ENCODE results near the gene SKIDA1. TPM values are rescaled to one million over a fixed set of nuclear protein-coding genes. Genes with fewer than 3 reads are reported as not detected.

Gene SKIDA1
- total and polyA plus RNA-seq, 7 donors: 0.10 to 4.2 (median 2.9) TPM; not detected in 2

DNA sequence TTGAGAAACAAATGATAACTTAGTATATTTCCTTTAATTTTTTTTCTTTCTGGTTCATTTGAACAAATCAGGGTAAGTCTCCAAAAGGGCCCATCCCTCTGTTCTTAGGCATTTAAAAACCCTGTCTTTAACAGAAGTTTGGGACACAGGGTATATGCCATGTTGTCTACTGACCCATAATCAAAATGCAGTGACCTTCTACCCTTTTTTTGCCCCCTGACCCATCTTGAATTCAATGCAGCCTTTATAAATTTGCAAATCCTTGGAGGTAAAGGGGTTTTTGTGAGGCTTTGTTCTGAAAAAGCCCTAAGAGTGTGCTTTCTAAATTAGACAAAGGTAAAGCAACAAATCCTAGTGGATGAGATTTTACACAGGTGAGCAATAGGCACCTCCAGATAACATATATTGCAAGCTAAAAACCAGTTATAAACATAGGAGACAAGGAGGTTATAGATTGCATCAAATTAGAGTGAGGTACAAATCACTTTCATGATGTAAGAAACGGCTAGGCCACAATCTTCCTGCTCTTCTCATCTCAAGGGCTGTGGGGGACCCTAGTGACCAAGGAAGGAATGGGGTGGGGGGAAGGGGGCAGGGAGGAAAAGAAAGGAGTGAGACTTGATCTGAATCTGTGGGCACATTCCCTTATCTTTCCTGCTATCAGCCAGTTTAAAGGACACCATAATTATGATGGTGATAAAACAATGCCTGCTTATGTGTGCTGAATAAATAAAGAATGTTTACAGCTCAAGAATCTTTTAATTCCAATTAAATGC, 2.7 kb downstream of the SKIDA1 start:
- Histone ChIP-seq H3K4me3 (no peak overlapping the region), H3K36me3 (no peaks in the 10 kb centered on the region), H3K27ac (peak overlapping the region in 3 of 4 donors; percentile 97 to 99 (median 97)), H3K9me3 (no peaks in the 10 kb centered on the region), H3K27me3 (peaks cover 0 to 6% (median 0%) of the 10 kb centered on the region in 3 donors), H3K4me1 (peaks cover 0 to 62% (median 37%) of the 10 kb centered on the region in 4 donors)
- TF ChIP-seq EP300 (IDR thresholded peaks at IDR 0.05) (no peak), POLR2AphosphoS5 (IDR thresholded peaks at IDR 0.05) (no peak), CTCF (IDR thresholded peaks at IDR 0.05) (no peak)
- no peak for DNase-seq
- intact Hi-C loops (cut with DNase I): loop anchor here (10.0 kb wide), 1 partner anchor 912 kb away; no protein-coding TSS in a partner anchor
- WGBS, 2 donors: 60 to 71% methylated on average over 1 of the region's 1 CpG

- H3K27ac ChIP-seq: peak overlapping the region in 3 of 4 donors; percentile 86 to 99 (median 97)
- WGBS, 2 donors: 80 to 82% methylated on average over 4 of the region's 4 CpGs
- intact Hi-C loops (cut with DNase I): loop anchor here (10.0 kb wide), 1 partner anchor 913 kb away; no protein-coding TSS in a partner anchor
These were observed 3.5 kb downstream of the SKIDA1 start for GRCh38 chr10:21521751-21522533.

DNA sequence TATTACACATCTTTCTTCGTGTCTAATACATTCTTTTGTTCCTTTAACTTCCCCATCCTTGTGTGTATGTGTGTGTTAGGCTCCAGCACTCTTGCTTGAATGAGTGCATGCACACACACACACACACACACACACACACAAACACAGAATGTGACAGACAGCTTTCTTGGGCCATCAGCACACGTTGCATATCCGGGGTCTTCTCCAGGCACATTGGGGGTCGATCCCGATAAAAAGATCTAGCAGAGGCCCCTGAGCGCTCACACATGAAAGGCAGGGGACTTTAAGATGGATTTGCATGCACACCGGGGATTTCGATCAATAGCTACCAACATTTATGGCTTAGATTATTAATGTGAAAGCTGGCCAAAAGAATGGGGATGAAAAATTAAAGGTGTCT, 4.5 kb downstream of the SKIDA1 start:
- Histone ChIP-seq H3K36me3 (no peaks in the 10 kb centered on the region), H3K9me3 (no peaks in the 10 kb centered on the region), H3K4me3 (no peak overlapping the region), H3K4me1 (peaks cover 0 to 66% (median 42%) of the 10 kb centered on the region in 4 donors), H3K27ac (peak overlapping the region; percentile 86 to 99 (median 92)), H3K27me3 (peaks cover 0 to 6% (median 0%) of the 10 kb centered on the region in 3 donors)
- 75 to 81% methylated on average over 8 of the region's 8 CpGs for WGBS, 2 donors
- DNase-seq: no peak
- intact Hi-C loops (cut with DNase I): loop anchor here (10.0 kb wide), 1 partner anchor 914 kb away; no protein-coding TSS in a partner anchor
- TF ChIP-seq POLR2AphosphoS5 (IDR thresholded peaks at IDR 0.05): no peak
- TF ChIP-seq CTCF (IDR thresholded peaks at IDR 0.05): no peak
- TF ChIP-seq EP300 (IDR thresholded peaks at IDR 0.05): no peak
- no peak for TF ChIP-seq POLR2A (IDR thresholded peaks at IDR 0.05)

More at GRCh38 chr10:21521751-21522533, 3.5 kb downstream of the SKIDA1 start:
- DNase-seq: no peak
- Histone ChIP-seq H3K36me3 (no peaks in the 10 kb centered on the region), H3K4me3 (no peak overlapping the region), H3K9me3 (no peaks in the 10 kb centered on the region), H3K27me3 (peaks cover 0 to 6% (median 0%) of the 10 kb centered on the region in 3 donors), H3K4me1 (peaks cover 0 to 65% (median 40%) of the 10 kb centered on the region in 4 donors)
- TF ChIP-seq POLR2AphosphoS5 (IDR thresholded peaks at IDR 0.05) (no peak), EP300 (IDR thresholded peaks at IDR 0.05) (no peak), POLR2A (IDR thresholded peaks at IDR 0.05) (no peak), CTCF (IDR thresholded peaks at IDR 0.05) (no peak)

- peak overlapping the region; percentile 86 to 99 (median 92) for H3K27ac ChIP-seq
- H3K9me3 ChIP-seq: no peaks in the 10 kb centered on the region
- intact Hi-C loops (cut with DNase I): loop anchor here (10.0 kb wide), 1 partner anchor 914 kb away; no protein-coding TSS in a partner anchor
- H3K27me3 ChIP-seq: peaks cover 0 to 6% (median 0%) of the 10 kb centered on the region in 3 donors
- H3K4me1 ChIP-seq: peaks cover 0 to 71% (median 45%) of the 10 kb centered on the region in 4 donors
- no peaks in the 10 kb centered on the region for H3K36me3 ChIP-seq
- no peak for DNase-seq
- no peak for TF ChIP-seq EP300 (IDR thresholded peaks at IDR 0.05)
- TF ChIP-seq CTCF (IDR thresholded peaks at IDR 0.05): no peak
- TF ChIP-seq POLR2AphosphoS5 (IDR thresholded peaks at IDR 0.05): no peak
- TF ChIP-seq POLR2A (IDR thresholded peaks at IDR 0.05): no peak
- H3K4me3 ChIP-seq: peak overlapping the region; percentile 29 to 68 (median 64)
These were observed 5.0 kb downstream of the SKIDA1 start for GRCh38 chr10:21520509-21520908.
